CD4-positive, alpha-beta memory T cell (primary cell): ENCODE measurements around the gene CHAD. TPM values are rescaled to one million over a fixed set of nuclear protein-coding genes. Genes with fewer than 3 reads are reported as not detected.

Experiments used
- CTCF ChIA-PET: fragments of 350-600 bp; sonication (Branson Sonifier 250); formaldehyde crosslinking; loops from one replicate; lab custom pipeline; 2021; ENCODE audit warnings: inconsistent platforms; ENCODE audit not compliant: partially characterized antibody; lab: Charles Lee
- POLR2A ChIA-PET: fragments of 350-600 bp; sonication (Branson Sonifier 250); formaldehyde crosslinking; loops from one replicate; lab custom pipeline; 2021; ENCODE audit not compliant: partially characterized antibody; lab: Charles Lee
- DNase-seq, 5 donors: peaks; one replicate each; pipeline versions ENCODE4 v3.0.0 to v3.0.0-alpha.2; 2020 to 2022; ENCODE audit warnings: mixed read lengths in 1 of 5
- H3K27ac ChIP-seq: one replicate; pipeline ENCODE4 v1.7.0; 2013; ENCODE audit warnings: low read depth, low read length
- H3K27me3 ChIP-seq: 2 replicates; pipeline ENCODE4 v1.7.0; 2013; ENCODE audit warnings: mild to moderate bottlenecking, low read length, moderate library complexity; ENCODE audit not compliant: insufficient read depth
- H3K36me3 ChIP-seq: 2 replicates; pipeline ENCODE4 v1.7.0; 2013; ENCODE audit warnings: mild to moderate bottlenecking, low read length, moderate library complexity; ENCODE audit not compliant: insufficient read depth
- H3K4me1 ChIP-seq: 2 replicates; pipeline ENCODE4 v1.7.0; 2013; ENCODE audit warnings: mild to moderate bottlenecking, low read length, moderate library complexity; ENCODE audit not compliant: insufficient read depth
- H3K4me3 ChIP-seq, 2 donors: one replicate each; pipeline ENCODE4 v1.7.0; 2013; ENCODE audit warnings: low read length in 2 of 2, mild to moderate bottlenecking in 1 of 2
- H3K9me3 ChIP-seq, 2 donors: one replicate each; pipeline ENCODE4 v1.7.0; 2013; ENCODE audit warnings: low read length in 2 of 2, control low read depth in 1 of 2; ENCODE audit not compliant: control insufficient read depth in 1 of 2
- H3K27ac Mint-ChIP-seq, 7 donors: one replicate each; pipeline ENCODE4 v1.8.0; 2020 to 2021; ENCODE audit warnings: mixed read lengths in 7 of 7, mild to moderate bottlenecking in 6 of 7, inconsistent platforms in 3 of 7, moderate library complexity in 3 of 7
- H3K27me3 Mint-ChIP-seq, 2 donors: one replicate each; pipeline ENCODE4 v1.8.0; 2020 to 2021; ENCODE audit warnings: mixed read lengths in 2 of 2
- H3K36me3 Mint-ChIP-seq, 2 donors: one replicate each; pipeline ENCODE4 v1.8.0; 2020 to 2021; ENCODE audit warnings: mixed read lengths in 2 of 2, inconsistent platforms in 1 of 2, mild to moderate bottlenecking in 1 of 2
- H3K4me1 Mint-ChIP-seq, 4 donors: one replicate each; pipeline ENCODE4 v1.8.0; 2020 to 2021; ENCODE audit warnings: mixed read lengths in 4 of 4, mild to moderate bottlenecking in 1 of 4
- H3K4me3 Mint-ChIP-seq, 8 donors: one replicate each; pipeline ENCODE4 v1.8.0; 2020 to 2021; ENCODE audit warnings: mixed read lengths in 8 of 8, mild to moderate bottlenecking in 7 of 8, moderate library complexity in 6 of 8, inconsistent platforms in 3 of 8
- H3K9me3 Mint-ChIP-seq, 8 donors: one replicate each; pipeline ENCODE4 v1.8.0; 2020 to 2021; ENCODE audit warnings: mixed read lengths in 8 of 8, mild to moderate bottlenecking in 5 of 8, inconsistent platforms in 3 of 8, moderate library complexity in 1 of 8
- intact Hi-C: fragments of 100-400 bp; cut with micrococcal nuclease; formaldehyde crosslinking; loops from one replicate; pipeline ENCODE4 v1.15.1; 2023
- polyA plus RNA-seq, 2 donors: library from polyadenylated mRNA; unstranded; fragments of 300-500 nt; fragmentation: Illumina TruSeq; gene quantifications; one replicate each; pipeline ENCODE4 v1.2.3, GENCODE V29; 2021
- total RNA-seq, 2 experiments: library from RNA; stranded (reverse); gene quantifications; one replicate each; pipeline ENCODE4 v1.2.3, GENCODE V29; 2021

CHAD gene
- total and polyA plus RNA-seq, 4 experiments from 2014 or later, result 0.64 TPM; not detected in 3

DNA sequence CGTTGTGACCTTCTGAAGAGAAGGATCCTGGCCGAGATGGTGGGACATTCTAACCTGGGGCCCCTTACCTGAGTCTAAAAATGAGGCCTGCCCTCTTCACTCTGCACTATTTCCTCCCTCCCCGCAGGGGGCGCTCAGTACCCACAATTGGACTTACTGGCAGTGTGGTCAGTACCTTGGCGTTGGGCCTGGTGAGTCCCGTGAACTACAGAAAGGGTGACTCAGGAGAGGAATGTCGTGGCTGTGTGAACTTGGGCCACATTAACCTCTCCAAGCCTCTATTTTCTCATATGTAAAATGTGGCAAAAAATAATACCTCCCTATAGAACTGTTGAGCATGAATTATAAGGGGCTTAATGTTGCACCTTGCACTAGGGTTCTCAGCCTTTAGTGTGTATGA is 13.8 kb upstream of the CHAD start:
- DNase-seq, result peak; percentile 62 to 72 (median 68)
- Histone ChIP-seq H3K27me3 (no peaks in the 10 kb centered on the region), H3K4me3 (no peak overlapping the region), H3K4me1 (peaks cover 19% of the 10 kb centered on the region), H3K9me3 (no peaks in the 10 kb centered on the region), H3K36me3 (peaks cover 32% of the 10 kb centered on the region), H3K27ac (no peak overlapping the region)
- Mint-ChIP-seq H3K27me3 (no peaks in the 10 kb centered on the region), H3K4me1 (peaks cover 15 to 30% (median 21%) of the 10 kb centered on the region in 4 donors), H3K9me3 (no peaks in the 10 kb centered on the region), H3K27ac (peak overlapping the region in 4 of 7 donors; percentile 13 to 89 (median 64)), H3K4me3 (peak overlapping the region in 1 of 8 donors; percentile 13), H3K36me3 (peaks cover 4 to 47% of the 10 kb centered on the region in 2 donors)
- intact Hi-C loops, result loop anchor here (1.0 to 2.0 kb wide), 2 partner anchors 144 to 360 kb away; no protein-coding TSS in a partner anchor
- ChIA-PET CTCF (interaction anchor here (1.0 to 4.7 kb wide), 9 partner anchors 9 to 144 kb away, joined by 3 to 32 read pairs (median 4); no protein-coding TSS in a partner anchor), POLR2A (no interaction called here)

DNA sequence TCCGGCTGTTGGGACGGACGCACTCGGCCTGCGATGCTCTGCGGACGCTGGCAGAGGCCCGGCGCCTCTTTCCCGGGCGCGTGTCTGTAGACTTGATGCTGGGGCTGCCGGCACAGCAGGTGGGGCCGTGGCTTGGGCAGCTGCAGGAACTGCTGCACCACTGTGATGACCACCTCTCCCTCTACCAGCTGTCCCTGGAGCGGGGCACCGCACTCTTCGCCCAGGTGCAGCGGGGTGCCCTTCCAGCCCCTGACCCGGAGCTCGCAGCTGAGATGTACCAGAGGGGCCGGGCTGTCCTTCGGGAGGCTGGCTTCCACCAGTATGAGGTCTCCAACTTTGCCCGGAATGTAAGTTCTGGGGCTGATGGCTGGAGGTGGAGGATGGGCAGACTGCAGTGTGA is 13.4 kb upstream of the CHAD start:
- H3K9me3 ChIP-seq, result no peaks in the 10 kb centered on the region
- ChIA-PET CTCF (interaction anchor here (1.0 to 4.7 kb wide), 8 partner anchors 9 to 144 kb away, joined by 3 to 32 read pairs (median 4); no protein-coding TSS in a partner anchor), POLR2A (no interaction called here)
- no peak overlapping the region for H3K27ac ChIP-seq
- peaks cover 19% of the 10 kb centered on the region for H3K4me1 ChIP-seq
- peaks cover 4 to 47% of the 10 kb centered on the region in 2 donors for H3K36me3 Mint-ChIP-seq
- DNase-seq, result no peak
- H3K36me3 ChIP-seq, result peaks cover 32% of the 10 kb centered on the region
- no peaks in the 10 kb centered on the region for H3K9me3 Mint-ChIP-seq
- H3K4me3 ChIP-seq, result no peak overlapping the region
- H3K27ac Mint-ChIP-seq, result peak overlapping the region in 2 of 7 donors; percentile 13 to 89
- no peaks in the 10 kb centered on the region for H3K27me3 Mint-ChIP-seq
- H3K4me1 Mint-ChIP-seq, result peaks cover 15 to 30% (median 21%) of the 10 kb centered on the region in 4 donors
- intact Hi-C loops, result loop anchor here (1.0 to 2.0 kb wide), 2 partner anchors 144 to 361 kb away; no protein-coding TSS in a partner anchor
- no peak overlapping the region for H3K4me3 Mint-ChIP-seq
- H3K27me3 ChIP-seq, result no peaks in the 10 kb centered on the region

DNA sequence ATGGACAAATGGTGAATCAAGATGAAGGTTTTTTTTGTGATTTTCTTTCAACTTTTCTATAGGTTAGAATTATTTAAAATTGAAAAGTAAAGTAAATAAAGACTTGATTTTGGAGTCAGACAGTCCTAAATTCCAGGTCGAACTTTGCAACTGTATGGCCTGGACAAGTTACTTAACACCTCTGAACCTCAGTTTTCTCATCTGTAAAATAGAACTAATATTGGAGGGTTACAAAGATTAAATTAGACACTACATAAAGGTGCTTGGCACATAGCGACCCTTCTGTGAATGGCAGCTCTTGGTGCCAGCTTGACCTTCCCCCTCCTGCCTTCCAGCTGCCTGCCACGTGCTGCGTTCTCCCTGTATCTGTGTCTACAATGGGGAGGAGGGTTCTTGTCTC is 13.0 kb upstream of the CHAD start:
- no peaks in the 10 kb centered on the region for H3K27me3 Mint-ChIP-seq
- Histone ChIP-seq H3K27me3 (no peaks in the 10 kb centered on the region), H3K27ac (no peak overlapping the region), H3K36me3 (peaks cover 32% of the 10 kb centered on the region), H3K9me3 (no peaks in the 10 kb centered on the region), H3K4me1 (peaks cover 19% of the 10 kb centered on the region), H3K4me3 (no peak overlapping the region)
- H3K27ac Mint-ChIP-seq, result no peak overlapping the region
- peaks cover 15 to 30% (median 21%) of the 10 kb centered on the region in 4 donors for H3K4me1 Mint-ChIP-seq
- no peaks in the 10 kb centered on the region for H3K9me3 Mint-ChIP-seq
- no peak overlapping the region for H3K4me3 Mint-ChIP-seq
- no peak for DNase-seq
- ChIA-PET POLR2A (no interaction called here), CTCF (interaction anchor here (0.6 to 4.7 kb wide), 7 partner anchors 8 to 301 kb away, joined by 3 to 32 read pairs (median 3); no protein-coding TSS in a partner anchor)
- peaks cover 4 to 45% of the 10 kb centered on the region in 2 donors for H3K36me3 Mint-ChIP-seq
- intact Hi-C loops, result loop anchor here (1.0 to 2.0 kb wide), 2 partner anchors 145 to 361 kb away; no protein-coding TSS in a partner anchor

GRCh38 chr17:50480854-50481490 is 12.3 kb upstream of the CHAD start:
- H3K27ac ChIP-seq, result no peak overlapping the region
- CTCF ChIA-PET, result interaction anchor here (0.6 to 4.7 kb wide), 4 partner anchors 22 to 301 kb away, joined by 3 to 32 read pairs (median 4); no protein-coding TSS in a partner anchor

DNA sequence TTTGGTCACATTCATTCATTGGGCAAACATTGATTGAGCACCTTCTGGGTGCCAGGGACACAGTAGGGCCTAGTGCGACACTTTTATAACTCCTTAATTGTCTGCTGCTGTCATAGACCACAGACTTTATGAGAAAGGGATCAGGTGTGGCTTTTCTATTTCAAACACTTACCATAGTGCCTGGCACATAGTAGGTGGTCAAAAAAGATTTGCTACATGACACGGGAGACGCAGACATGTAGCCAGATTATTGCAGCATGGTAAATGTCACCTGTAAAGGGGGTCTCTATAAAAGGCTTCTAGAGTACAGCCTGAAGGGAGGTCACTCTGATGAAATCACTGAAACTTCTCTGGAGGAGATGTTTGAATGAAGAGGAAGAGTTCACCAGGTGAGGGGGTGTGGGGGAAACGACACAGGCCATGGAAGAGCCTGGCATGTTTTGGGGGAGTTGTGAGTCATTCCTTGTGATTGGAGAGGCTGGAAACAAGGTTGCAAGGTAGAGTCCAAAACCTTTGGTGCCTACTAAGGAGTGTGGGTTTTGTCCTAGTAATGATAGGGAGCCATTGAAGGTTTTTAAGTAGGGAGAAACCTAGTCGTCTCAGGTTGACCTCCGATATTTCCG is 11.6 kb upstream of the CHAD start:
- no peak overlapping the region for H3K4me3 ChIP-seq

More at GRCh38 chr17:50480854-50481490, 12.3 kb upstream of the CHAD start:
- Mint-ChIP-seq H3K4me3 (peak overlapping the region in 3 of 8 donors; percentile 21 to 31 (median 31)), H3K4me1 (peaks cover 15 to 30% (median 22%) of the 10 kb centered on the region in 4 donors), H3K9me3 (no peaks in the 10 kb centered on the region), H3K27me3 (peaks cover 3 to 4% of the 10 kb centered on the region in 2 donors), H3K36me3 (peaks cover 4 to 44% of the 10 kb centered on the region in 2 donors), H3K27ac (peak overlapping the region in 2 of 7 donors; percentile 27 to 57)
- DNase-seq, result no peak
- intact Hi-C loops, result no loop called here
- Histone ChIP-seq H3K4me1 (peaks cover 19% of the 10 kb centered on the region), H3K36me3 (peaks cover 32% of the 10 kb centered on the region), H3K27me3 (no peaks in the 10 kb centered on the region), H3K9me3 (no peaks in the 10 kb centered on the region), H3K4me3 (no peak overlapping the region)
- POLR2A ChIA-PET, result no interaction called here

DNA sequence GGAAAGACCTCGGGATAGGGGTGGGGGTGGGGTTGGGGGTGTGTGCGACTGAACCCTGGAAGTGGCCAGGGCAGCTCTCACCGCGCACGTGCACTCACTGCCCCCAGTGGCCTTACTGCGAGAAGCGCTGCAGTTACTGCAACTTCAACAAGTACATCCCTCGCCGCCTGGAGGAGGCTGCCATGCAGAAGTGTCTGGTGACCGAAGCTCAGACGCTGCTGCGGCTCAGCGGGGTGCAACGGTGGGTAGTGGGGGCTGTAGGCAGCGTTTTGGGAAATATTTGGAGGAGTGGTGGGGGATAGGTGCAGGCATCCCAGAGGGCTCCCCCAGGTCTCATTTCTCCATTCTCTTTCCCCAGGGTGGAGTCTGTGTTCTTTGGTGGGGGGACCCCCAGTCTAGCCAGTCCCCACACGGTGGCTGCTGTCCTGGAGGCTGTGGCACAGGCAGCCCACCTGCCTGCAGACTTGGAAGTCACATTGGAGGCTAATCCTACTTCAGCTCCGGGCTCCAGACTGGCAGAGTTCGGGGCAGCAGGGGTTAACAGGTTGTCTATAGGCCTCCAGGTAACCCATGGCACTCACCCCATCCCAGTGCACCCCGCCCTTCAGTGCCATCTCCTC is 11.0 kb upstream of the CHAD start:
- peak overlapping the region; percentile 74 for H3K27ac ChIP-seq
- no peaks in the 10 kb centered on the region for H3K27me3 ChIP-seq
- peak overlapping the region; percentile 68 to 91 (median 89) for H3K27ac Mint-ChIP-seq
- CTCF ChIA-PET, result interaction anchor here (0.7 to 2.4 kb wide), 15 partner anchors 10 to 216 kb away, joined by 3 to 30 read pairs (median 5); partner anchors contain the start of gene LRRC59
- H3K9me3 ChIP-seq, result no peaks in the 10 kb centered on the region
- peaks cover 19% of the 10 kb centered on the region for H3K4me1 ChIP-seq
- H3K4me3 ChIP-seq, result peak overlapping the region; percentile 78 to 84
- no peaks in the 10 kb centered on the region for H3K9me3 Mint-ChIP-seq
- peaks cover 15 to 30% (median 22%) of the 10 kb centered on the region in 4 donors for H3K4me1 Mint-ChIP-seq
- H3K36me3 Mint-ChIP-seq, result peaks cover 0 to 31% of the 10 kb centered on the region in 2 donors
- H3K27me3 Mint-ChIP-seq, result peaks cover 3 to 4% of the 10 kb centered on the region in 2 donors
- intact Hi-C loops, result loop anchor here (2.0 to 5.0 kb wide), 3 partner anchors 53 to 228 kb away; partner anchors contain the start of genes ACSF2 and ANKRD40
- DNase-seq, result peak; percentile 45 to 75 (median 53)
- POLR2A ChIA-PET, result interaction anchor here (1.0 to 2.0 kb wide), 8 partner anchors 25 to 300 kb away, joined by 3 to 21 read pairs (median 4); partner anchors contain the start of genes ACSF2, LRRC59, LUC7L3 and XYLT2
- peak overlapping the region; percentile 83 to 92 (median 90) for H3K4me3 Mint-ChIP-seq
- peaks cover 20% of the 10 kb centered on the region for H3K36me3 ChIP-seq

More for the DNA sequence above, 11.6 kb upstream of the CHAD start:
- Histone ChIP-seq H3K9me3 (no peaks in the 10 kb centered on the region), H3K4me1 (peaks cover 19% of the 10 kb centered on the region), H3K27me3 (no peaks in the 10 kb centered on the region), H3K36me3 (peaks cover 25% of the 10 kb centered on the region), H3K27ac (peak overlapping the region; percentile 9)
- H3K27me3 Mint-ChIP-seq, result peaks cover 3 to 4% of the 10 kb centered on the region in 2 donors
- CTCF ChIA-PET, result interaction anchor here (1.1 to 2.4 kb wide), 6 partner anchors 25 to 146 kb away, joined by 5 to 30 read pairs (median 6); partner anchors contain the start of gene LRRC59
- H3K4me3 Mint-ChIP-seq, result peak overlapping the region; percentile 29 to 92 (median 88)
- POLR2A ChIA-PET, result interaction anchor here (1.0 to 2.0 kb wide), 5 partner anchors 24 to 239 kb away, joined by 4 to 21 read pairs (median 6); partner anchors contain the start of genes LRRC59 and LUC7L3
- DNase-seq, result no peak
- H3K9me3 Mint-ChIP-seq, result no peaks in the 10 kb centered on the region
- H3K27ac Mint-ChIP-seq, result peak overlapping the region in 4 of 7 donors; percentile 35 to 89 (median 52)
- peaks cover 15 to 30% (median 22%) of the 10 kb centered on the region in 4 donors for H3K4me1 Mint-ChIP-seq
- peaks cover 0 to 37% of the 10 kb centered on the region in 2 donors for H3K36me3 Mint-ChIP-seq
- intact Hi-C loops, result no loop called here
